ENCODE results near the gene ZBTB44.

- TF ChIP-seq CTCF (IDR thresholded peaks at IDR 0.05; ENCODE audit: low read length): no peak
- TF ChIP-seq EZH2 (IDR thresholded peaks at IDR 0.05; ENCODE audit: borderline replicate concordance, low read length): no peak
Measured at GRCh38 chr11:130216591-130217132, 98.1 kb downstream of the ZBTB44 start.
